ENCODE results near the gene DHX15.

GRCh38 chr4:24527371-24527770, 57.0 kb downstream of the DHX15 start:
- no peak for TF ChIP-seq MLX (CRISPR knock-in tag; IDR thresholded peaks at IDR 0.05)
- TF ChIP-seq E2F4 (CRISPR knock-in tag; IDR thresholded peaks at IDR 0.05; ENCODE audit: borderline replicate concordance, low read depth) = no peak
- no peak for TF ChIP-seq CTCF (IDR thresholded peaks at IDR 0.05)
- no peak for TF ChIP-seq ZBTB43 (CRISPR knock-in tag; IDR thresholded peaks at IDR 0.05)
- TF ChIP-seq CBFB (CRISPR knock-in tag; IDR thresholded peaks at IDR 0.05; ENCODE audit: low read depth) = no peak
- TF ChIP-seq FOXJ3 (CRISPR knock-in tag; IDR thresholded peaks at IDR 0.05; ENCODE audit: borderline replicate concordance) = no peak
- TF ChIP-seq ATF2 (CRISPR knock-in tag; IDR thresholded peaks at IDR 0.05; ENCODE audit: borderline replicate concordance, low read depth) = no peak
- no peak for TF ChIP-seq IRF1 (CRISPR knock-in tag; IDR thresholded peaks at IDR 0.05)
- no peak for TF ChIP-seq TCF7 (CRISPR knock-in tag; IDR thresholded peaks at IDR 0.05; ENCODE audit: low read depth)
- TF ChIP-seq ATF6 (CRISPR knock-in tag; IDR thresholded peaks at IDR 0.05) = no peak
